ENCODE results near the gene DBR1. TPM values are rescaled to one million over a fixed set of nuclear protein-coding genes. Genes with fewer than 3 reads are reported as not detected.
"Not testable (repeated sequence)": the region's sequence is repeated elsewhere in the genome, so short reads cannot be mapped to it uniquely, and the experiment has no call there.

DBR1 gene
- total RNA-seq, 4 donors from 2014 or later, result 16.8 to 25.4 (median 18.3) TPM

DNA sequence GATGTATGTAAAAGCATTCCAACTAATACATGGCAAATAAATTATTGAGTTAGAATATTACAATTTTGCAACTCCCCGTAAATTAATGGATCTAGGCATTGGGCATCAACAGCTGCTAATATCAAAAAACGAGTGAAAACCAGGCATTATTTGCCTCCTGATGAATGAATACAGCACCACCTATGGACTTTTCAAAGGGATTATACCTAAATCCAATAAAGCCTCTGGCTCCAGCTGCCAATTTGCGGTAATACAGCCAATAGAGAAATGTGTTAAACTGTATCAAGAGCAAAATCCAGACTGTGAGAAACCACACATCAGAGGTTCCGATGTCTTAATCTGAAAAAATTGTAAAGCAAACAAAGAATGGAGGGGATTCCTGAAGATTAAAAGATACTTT is 26.2 kb downstream of the DBR1 start:
- intact Hi-C loops (cut with DNase I), result no loop called here
- Histone ChIP-seq H3K4me1 (no peaks in the 10 kb centered on the region), H3K4me3 (replicated peaks in 1 of 3) (no peak overlapping the region), H3K27ac (no peak overlapping the region), H3K36me3 (no peaks in the 10 kb centered on the region), H3K9me3 (no peaks in the 10 kb centered on the region), H3K27me3 (no peaks in the 10 kb centered on the region)
- TF ChIP-seq POLR2A (IDR thresholded peaks at IDR 0.05), result no peak
- TF ChIP-seq, protein P1, sequence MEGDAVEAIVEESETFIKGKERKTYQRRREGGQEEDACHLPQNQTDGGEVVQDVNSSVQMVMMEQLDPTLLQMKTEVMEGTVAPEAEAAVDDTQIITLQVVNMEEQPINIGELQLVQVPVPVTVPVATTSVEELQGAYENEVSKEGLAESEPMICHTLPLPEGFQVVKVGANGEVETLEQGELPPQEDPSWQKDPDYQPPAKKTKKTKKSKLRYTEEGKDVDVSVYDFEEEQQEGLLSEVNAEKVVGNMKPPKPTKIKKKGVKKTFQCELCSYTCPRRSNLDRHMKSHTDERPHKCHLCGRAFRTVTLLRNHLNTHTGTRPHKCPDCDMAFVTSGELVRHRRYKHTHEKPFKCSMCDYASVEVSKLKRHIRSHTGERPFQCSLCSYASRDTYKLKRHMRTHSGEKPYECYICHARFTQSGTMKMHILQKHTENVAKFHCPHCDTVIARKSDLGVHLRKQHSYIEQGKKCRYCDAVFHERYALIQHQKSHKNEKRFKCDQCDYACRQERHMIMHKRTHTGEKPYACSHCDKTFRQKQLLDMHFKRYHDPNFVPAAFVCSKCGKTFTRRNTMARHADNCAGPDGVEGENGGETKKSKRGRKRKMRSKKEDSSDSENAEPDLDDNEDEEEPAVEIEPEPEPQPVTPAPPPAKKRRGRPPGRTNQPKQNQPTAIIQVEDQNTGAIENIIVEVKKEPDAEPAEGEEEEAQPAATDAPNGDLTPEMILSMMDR (IDR thresholded peaks at IDR 0.05), result no peak
- WGBS, 2 donors, result 76 to 80% methylated on average over 4 of the region's 4 CpGs
- DNase-seq, result no peak

DNA sequence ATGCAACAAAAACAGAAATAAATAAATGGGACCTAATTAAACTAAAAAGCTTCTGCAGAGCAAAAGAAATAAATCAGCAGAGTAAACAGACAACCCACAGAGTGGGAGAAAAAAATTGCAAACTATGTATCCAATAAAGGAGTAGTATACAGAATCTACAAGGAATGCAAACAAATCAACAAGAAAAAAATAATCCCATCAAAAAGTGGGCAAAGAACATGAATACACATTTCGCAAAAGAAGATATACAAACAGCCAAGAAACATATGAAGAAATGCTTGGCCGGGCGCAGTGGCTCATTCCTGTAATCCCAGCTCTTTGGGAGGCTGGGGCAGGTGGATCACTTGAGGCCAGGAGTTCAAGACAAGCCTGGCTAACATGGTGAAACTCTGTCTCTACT is 32.5 kb downstream of the DBR1 start:
- WGBS, 2 donors, result 93 to 97% methylated on average over 3 of the region's 3 CpGs
- intact Hi-C loops (cut with DNase I); H3K36me3 ChIP-seq; DNase-seq; H3K27ac ChIP-seq; H3K9me3 ChIP-seq; H3K4me3 ChIP-seq (replicated peaks in 1 of 3); H3K27me3 ChIP-seq; H3K4me1 ChIP-seq: not testable (repeated sequence)

DNA sequence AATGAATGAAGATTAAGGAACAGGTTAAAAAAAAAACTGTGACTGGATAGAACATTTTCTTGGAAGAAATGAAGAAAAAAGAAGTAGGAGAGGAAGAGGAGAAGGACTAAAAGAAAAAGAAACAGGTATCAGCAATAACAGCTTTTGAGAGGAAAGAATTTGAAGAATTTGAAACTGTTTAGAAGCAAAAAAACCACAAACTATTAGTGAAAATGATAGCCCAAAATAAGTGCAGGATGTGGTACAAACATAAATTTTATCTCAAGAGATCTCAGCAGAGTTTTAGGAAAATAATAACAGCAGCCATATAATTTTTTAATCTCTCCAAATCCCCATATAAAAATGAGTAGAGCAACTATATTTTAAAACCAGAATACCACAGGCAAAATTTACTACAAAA is 33.8 kb downstream of the DBR1 start:
- DNase-seq, result no peak
- Histone ChIP-seq H3K4me1 (no peaks in the 10 kb centered on the region), H3K36me3 (no peaks in the 10 kb centered on the region), H3K9me3 (no peaks in the 10 kb centered on the region), H3K27ac (no peak overlapping the region), H3K27me3 (no peaks in the 10 kb centered on the region), H3K4me3 (replicated peaks in 1 of 3) (no peak overlapping the region)
- intact Hi-C loops (cut with DNase I), result no loop called here
- TF ChIP-seq, protein P1 (IDR thresholded peaks at IDR 0.05), result no peak
- no peak for TF ChIP-seq POLR2A (IDR thresholded peaks at IDR 0.05)

DNA sequence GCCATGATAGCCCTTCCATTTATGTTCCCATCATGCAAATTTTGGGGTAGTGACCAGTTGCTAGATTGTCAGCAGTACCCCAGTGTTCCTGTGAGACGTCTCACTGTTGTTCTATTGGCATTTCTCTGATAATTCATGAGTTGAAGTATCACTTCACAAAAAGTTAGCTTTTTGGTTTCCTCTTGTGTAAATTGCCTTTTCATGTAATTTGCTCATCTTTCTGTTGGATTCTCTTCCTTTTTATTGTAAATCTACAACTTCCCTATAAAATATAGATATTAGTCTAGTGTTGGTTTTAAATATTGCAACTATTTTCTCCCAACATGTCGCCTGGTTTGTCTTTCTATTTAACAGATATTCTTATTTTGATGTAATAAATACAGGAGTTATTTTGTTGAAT is 35.0 kb downstream of the DBR1 start:
- no peak overlapping the region for H3K4me3 ChIP-seq (replicated peaks in 1 of 3)
- H3K36me3 ChIP-seq, result no peaks in the 10 kb centered on the region
- TF ChIP-seq, protein P1 (IDR thresholded peaks at IDR 0.05), result no peak
- no peak for DNase-seq
- H3K27me3 ChIP-seq, result no peaks in the 10 kb centered on the region
- no peaks in the 10 kb centered on the region for H3K9me3 ChIP-seq
- H3K4me1 ChIP-seq, result no peaks in the 10 kb centered on the region
- WGBS, 2 donors, result 42 to 90% methylated on average over 2 of the region's 2 CpGs
- H3K27ac ChIP-seq, result no peak overlapping the region
- intact Hi-C loops (cut with DNase I), result no loop called here

DNA sequence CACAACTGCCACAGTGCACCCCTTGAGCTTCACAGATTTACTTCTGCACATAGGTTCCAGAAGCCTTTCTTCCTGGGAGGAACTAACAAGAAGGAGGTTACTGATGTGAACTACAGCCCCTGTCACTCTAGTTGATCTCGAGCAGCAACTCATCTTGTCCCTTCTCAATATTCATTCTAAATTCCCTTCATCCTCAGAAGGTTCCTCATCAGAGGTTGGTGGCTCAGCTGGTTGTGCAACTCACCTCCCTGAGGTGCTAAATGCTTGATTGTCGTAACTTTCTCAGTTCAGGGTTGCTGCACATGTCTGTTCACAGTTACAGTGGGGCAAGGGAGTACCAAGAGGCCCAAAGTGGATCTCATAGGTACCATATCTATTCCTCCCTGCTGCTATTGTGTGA is 36.9 kb downstream of the DBR1 start:
- TF ChIP-seq, protein P1 (IDR thresholded peaks at IDR 0.05), result no peak
- TF ChIP-seq POLR2A (IDR thresholded peaks at IDR 0.05), result no peak
- WGBS, 2 donors, result 75 to 86% methylated on average over 2 of the region's 2 CpGs
- H3K4me3 ChIP-seq (replicated peaks in 1 of 3), result no peak overlapping the region
- no peaks in the 10 kb centered on the region for H3K4me1 ChIP-seq
- DNase-seq, result no peak
- no peaks in the 10 kb centered on the region for H3K27me3 ChIP-seq
- intact Hi-C loops (cut with DNase I), result no loop called here
- no peak overlapping the region for H3K27ac ChIP-seq
- H3K36me3 ChIP-seq, result no peaks in the 10 kb centered on the region
- no peaks in the 10 kb centered on the region for H3K9me3 ChIP-seq

DNA sequence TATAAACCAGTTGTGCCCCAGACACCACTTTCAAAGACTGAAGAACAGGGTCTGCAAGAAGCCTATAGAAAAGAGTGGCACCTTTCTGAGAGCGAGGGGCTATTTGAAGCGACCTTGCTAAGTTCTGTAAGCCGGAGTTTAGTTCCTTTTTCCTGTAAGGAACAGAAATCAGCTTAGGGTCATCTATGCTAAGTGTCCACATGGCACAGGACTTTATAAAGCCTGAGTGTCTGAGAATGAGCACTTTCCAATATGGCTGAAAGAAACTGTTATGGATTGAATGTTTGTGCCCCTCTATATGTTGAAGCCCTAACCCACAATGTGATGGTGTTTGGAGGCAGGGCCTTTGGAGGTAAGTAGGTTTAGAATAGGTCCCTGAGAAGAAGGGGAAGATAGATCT is 38.5 kb downstream of the DBR1 start:
- Histone ChIP-seq H3K4me1 (no peaks in the 10 kb centered on the region), H3K36me3 (no peaks in the 10 kb centered on the region), H3K9me3 (no peaks in the 10 kb centered on the region), H3K27ac (no peak overlapping the region), H3K27me3 (no peaks in the 10 kb centered on the region), H3K4me3 (replicated peaks in 1 of 3) (no peak overlapping the region)
- WGBS, 2 donors, result 83 to 94% methylated on average over 3 of the region's 3 CpGs
- intact Hi-C loops (cut with DNase I), result no loop called here
- no peak for DNase-seq
- TF ChIP-seq, protein P1 (IDR thresholded peaks at IDR 0.05), result no peak
- no peak for TF ChIP-seq POLR2A (IDR thresholded peaks at IDR 0.05)

All from thyroid gland (tissue), 4 donors.